ENCODE results near the gene REXO5.
"Not testable (repeated sequence)": the region's sequence is repeated elsewhere in the genome, so short reads cannot be mapped to it uniquely, and the experiment has no call there.

REXO5 gene

GRCh38 chr16:20801278-20801677 lies 5.0 kb upstream of the REXO5 start:
- DNase-seq, result no peak

- no peak for DNase-seq
These were observed 3.2 kb upstream of the REXO5 start for GRCh38 chr16:20803192-20803560.

GRCh38 chr16:20803561-20804214 lies 2.6 kb upstream of the REXO5 start:
- no peak for DNase-seq

- DNase-seq, result not testable (repeated sequence)
These were observed 601 bp upstream of the REXO5 start for GRCh38 chr16:20805684-20806167.

- DNase-seq, result no peak
These were observed 1.5 kb downstream of the REXO5 start for GRCh38 chr16:20807862-20808261.

- no peak for DNase-seq
These were observed 5.6 kb downstream of the REXO5 start for GRCh38 chr16:20811889-20812439.

- DNase-seq, result no peak
These were observed 6.2 kb downstream of the REXO5 start for GRCh38 chr16:20812510-20812909.

GRCh38 chr16:20814784-20815183 lies 8.5 kb downstream of the REXO5 start:
- DNase-seq, result no peak

- no peak for DNase-seq
These were observed 12.7 kb downstream of the REXO5 start for GRCh38 chr16:20818929-20819585.

GRCh38 chr16:20821682-20822081 lies 15.4 kb downstream of the REXO5 start:
- DNase-seq, result no peak

GRCh38 chr16:20822521-20823325 lies 16.4 kb downstream of the REXO5 start:
- DNase-seq, result no peak

GRCh38 chr16:20826039-20826566 lies 19.8 kb downstream of the REXO5 start:
- no peak for DNase-seq

- DNase-seq, result no peak
These were observed 23.2 kb downstream of the REXO5 start for GRCh38 chr16:20829536-20829935.

GRCh38 chr16:20830372-20830771 lies 24.0 kb downstream of the REXO5 start:
- DNase-seq, result no peak

GRCh38 chr16:20833086-20833485 lies 26.8 kb downstream of the REXO5 start:
- DNase-seq, result no peak

GRCh38 chr16:20838240-20838639 lies 31.9 kb downstream of the REXO5 start:
- no peak for DNase-seq

GRCh38 chr16:20839504-20839903 lies 33.2 kb downstream of the REXO5 start:
- no peak for DNase-seq

GRCh38 chr16:20844054-20844453 lies 37.7 kb downstream of the REXO5 start:
- DNase-seq, result no peak

GRCh38 chr16:20844588-20844987 lies 38.3 kb downstream of the REXO5 start:
- no peak for DNase-seq

- DNase-seq, result no peak
These were observed 39.7 kb downstream of the REXO5 start for GRCh38 chr16:20846030-20846429.

GRCh38 chr16:20846551-20846950 lies 40.2 kb downstream of the REXO5 start:
- no peak for DNase-seq

GRCh38 chr16:20847550-20847949 lies 41.2 kb downstream of the REXO5 start:
- DNase-seq, result no peak
